ENCODE results near the gene HEATR5B.
"Not testable (repeated sequence)": the region's sequence is repeated elsewhere in the genome, so short reads cannot be mapped to it uniquely, and the experiment has no call there.

DNA sequence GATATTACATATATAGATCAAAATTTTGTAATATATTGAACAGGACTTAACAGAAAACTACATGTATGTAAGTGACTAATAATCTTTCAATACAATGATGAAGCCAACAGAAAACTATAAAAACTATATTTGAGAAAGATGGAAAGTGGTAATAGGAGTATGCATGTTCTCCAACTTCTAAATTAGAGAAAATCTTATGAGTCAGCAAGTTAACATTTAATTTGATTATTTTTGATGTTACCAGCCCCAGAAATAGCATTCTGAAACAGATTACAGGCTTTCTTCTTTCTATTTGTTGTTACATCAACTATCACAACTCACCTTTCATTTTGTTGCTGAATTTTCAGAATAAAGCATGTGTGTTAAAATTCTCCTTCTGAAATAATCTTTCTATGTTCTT is 147.6 kb downstream of the HEATR5B start:
- TF ChIP-seq GABPA, POLR2AphosphoS5 (IDR thresholded peaks at IDR 0.05; ENCODE audit: low read depth): not testable (repeated sequence)
- TF ChIP-seq, protein P1, sequence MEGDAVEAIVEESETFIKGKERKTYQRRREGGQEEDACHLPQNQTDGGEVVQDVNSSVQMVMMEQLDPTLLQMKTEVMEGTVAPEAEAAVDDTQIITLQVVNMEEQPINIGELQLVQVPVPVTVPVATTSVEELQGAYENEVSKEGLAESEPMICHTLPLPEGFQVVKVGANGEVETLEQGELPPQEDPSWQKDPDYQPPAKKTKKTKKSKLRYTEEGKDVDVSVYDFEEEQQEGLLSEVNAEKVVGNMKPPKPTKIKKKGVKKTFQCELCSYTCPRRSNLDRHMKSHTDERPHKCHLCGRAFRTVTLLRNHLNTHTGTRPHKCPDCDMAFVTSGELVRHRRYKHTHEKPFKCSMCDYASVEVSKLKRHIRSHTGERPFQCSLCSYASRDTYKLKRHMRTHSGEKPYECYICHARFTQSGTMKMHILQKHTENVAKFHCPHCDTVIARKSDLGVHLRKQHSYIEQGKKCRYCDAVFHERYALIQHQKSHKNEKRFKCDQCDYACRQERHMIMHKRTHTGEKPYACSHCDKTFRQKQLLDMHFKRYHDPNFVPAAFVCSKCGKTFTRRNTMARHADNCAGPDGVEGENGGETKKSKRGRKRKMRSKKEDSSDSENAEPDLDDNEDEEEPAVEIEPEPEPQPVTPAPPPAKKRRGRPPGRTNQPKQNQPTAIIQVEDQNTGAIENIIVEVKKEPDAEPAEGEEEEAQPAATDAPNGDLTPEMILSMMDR (IDR thresholded peaks at IDR 0.05; ENCODE audit: insufficient read depth, low read length): not testable (repeated sequence)
